Hematopoietic multipotent progenitor cell treated with erythropoietin and hydrocortisone succinate and interleukin-3 and kit ligand, for 17 days (in vitro differentiated cells): ENCODE results near the gene PROM1.

Source experiments
- DNase-seq: peaks from one replicate; pipeline ENCODE4 v3.0.0-alpha.2; 2015; ENCODE audit warnings: low spot score

The PROM1 gene

GRCh38 chr4:16083241-16084191 is at the start of gene PROM1:
Gene PROM1 (minus strand): TSS chr4:16084023. CDS start chr4:16075906, 8,117 bp downstream.
- DNase-seq = no peak

DNA sequence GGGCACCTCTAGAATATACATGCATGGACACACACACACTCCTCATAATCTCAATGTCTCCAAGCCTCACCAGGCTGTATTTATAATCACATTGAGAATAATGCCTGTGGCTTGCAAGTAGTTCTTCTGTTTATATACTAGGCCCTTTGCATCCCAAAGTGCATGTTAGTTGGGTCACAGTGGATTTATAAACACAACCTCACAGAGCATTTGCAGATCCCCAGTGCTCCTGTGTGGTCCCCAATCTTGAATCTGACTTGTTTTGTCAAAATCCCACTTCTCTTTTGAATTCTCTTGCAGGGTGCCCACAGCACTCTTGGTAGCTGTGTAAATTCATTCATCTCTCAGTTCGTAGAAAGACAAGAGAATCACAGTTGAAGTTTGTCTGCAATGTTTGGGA is 49.6 kb upstream of the PROM1 start:
- no peak for DNase-seq

DNA sequence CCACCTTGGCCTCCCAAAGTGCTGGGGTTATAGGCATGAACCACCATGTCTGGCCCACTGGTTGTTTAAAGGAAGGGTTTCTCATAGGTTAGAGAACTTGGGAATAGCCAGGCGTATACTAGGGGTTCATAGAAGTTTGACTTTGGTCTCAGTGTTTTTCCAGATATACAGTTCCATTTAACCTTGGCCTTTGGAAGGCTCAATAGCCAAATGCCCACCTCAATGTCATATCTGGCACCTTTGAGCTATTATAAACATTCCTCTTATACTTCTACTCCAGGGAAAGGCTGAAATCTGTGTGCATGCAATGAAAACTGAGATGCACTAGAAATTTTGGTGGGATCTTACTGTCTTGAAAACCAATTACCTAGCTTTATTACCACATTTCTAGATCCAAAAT is 47.5 kb upstream of the PROM1 start:
- DNase-seq = no peak

- DNase-seq = no peak
Measured at GRCh38 chr4:16129336-16129735, 45.5 kb upstream of the PROM1 start.

DNA sequence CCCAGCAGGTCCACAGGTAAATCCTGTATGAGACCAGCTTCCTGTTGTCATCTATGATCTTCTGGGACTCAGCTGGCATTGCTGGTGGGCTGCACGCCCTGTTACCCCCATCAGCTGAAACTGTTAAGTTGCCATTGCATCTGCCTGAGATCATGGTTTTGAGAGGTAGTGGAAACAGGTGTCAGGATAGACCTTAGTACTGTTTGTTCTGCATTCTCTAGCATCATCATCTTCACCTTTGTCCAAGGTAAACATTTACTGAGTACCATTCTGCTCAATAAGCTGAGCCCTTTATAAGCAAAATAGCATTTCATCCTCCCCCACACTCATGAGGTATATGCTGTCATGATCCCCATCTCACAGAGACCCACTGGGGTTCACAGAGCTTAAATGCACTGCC is 42.9 kb upstream of the PROM1 start:
- DNase-seq = no peak

DNA sequence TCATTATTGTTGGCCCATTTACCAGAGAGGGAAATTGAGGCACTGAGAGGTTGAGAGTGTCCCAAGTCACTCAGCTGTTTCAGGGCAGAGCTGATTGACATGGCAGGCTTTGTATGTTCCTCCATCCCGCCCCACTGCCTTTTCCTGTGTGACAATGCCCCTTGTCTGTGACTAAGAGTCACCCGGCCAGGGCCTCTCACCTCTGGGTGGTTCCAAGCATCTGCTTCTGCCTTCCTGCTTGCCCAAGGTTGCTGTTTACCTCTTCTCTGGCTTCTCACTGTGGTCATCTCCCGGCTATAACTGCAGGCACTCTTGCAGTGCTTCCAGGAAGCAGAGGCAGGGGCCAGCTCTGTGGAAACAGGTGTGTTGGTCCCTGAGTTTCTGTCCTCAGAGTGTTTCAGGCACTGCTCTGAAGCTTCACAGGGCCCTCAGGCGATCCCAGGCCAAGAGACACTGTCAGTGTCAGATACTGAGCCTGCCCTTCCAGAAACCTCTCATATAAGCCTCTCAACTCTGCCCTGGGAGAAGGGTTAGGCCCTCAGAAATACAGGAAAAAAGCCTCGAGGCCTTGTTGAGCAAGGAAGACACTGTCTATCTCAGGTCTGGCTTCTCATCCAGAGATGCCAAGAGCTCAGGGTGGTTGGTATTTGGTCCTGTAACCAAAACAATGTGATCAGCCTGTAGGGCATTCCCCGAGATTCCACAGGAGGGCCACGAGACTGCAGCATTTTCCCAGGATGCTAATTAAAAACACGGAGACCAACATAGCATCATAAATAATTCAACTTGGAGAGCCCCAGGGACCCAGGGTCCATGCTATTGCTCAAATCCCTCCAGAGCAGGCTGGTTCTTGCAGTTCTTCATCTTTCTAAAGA is 42.0 kb upstream of the PROM1 start:
- DNase-seq = no peak

- no peak for DNase-seq
Measured at GRCh38 chr4:16124232-16124631, 40.4 kb upstream of the PROM1 start.

DNA sequence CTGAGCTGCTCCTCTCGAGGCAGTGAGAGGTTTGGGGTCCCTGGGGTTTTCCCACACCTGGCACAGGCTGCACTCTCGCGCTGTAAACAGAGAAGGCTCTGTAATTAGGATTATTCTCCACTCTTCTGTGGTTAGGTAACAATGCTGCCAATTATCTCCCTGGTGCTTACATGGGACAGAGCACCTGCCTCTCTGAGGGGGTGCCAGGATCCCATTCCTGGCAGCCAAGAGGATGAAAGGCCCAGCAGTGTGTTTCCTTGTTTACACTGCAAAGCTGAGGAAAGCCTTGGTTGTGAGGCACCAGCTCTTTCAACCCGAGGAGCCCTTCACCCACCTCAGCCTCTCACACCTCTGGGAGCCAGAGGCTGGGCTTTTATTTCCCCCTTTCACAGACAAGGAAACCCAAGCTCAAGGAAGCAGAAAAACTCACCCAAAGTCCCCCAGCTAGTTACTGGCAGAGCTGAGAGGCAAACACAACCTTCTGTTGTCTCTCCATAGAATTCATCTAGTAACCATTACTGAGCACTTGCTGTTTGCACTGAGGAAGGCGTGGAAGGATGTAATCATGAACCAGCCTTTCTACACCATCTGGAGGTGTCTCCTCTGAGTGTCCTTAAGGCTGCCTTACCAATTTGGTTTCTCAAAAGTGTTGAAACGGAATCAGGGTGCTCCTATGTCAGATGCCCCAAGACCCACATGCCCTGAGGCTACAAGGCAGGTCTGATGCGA is 39.7 kb upstream of the PROM1 start:
- no peak for DNase-seq

DNA sequence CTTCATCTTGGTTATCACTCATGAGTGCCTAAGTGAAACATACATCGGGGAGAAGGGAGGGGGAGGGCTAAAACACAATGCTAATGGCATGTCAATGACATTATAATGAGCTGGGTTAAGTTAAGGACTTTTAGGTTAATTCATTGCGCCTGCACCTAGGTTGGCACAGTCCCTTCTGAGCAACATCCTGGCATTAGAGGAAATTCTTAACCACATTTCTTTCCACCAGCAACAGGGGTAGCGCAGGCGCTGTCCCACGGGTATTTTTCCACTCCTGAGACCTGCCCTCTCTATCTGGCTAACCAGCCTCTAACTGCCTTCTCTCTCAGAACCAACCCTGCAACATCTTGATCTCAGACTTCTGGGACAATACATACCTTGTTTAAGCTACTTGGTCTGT is 39.0 kb upstream of the PROM1 start:
- DNase-seq = no peak

DNA sequence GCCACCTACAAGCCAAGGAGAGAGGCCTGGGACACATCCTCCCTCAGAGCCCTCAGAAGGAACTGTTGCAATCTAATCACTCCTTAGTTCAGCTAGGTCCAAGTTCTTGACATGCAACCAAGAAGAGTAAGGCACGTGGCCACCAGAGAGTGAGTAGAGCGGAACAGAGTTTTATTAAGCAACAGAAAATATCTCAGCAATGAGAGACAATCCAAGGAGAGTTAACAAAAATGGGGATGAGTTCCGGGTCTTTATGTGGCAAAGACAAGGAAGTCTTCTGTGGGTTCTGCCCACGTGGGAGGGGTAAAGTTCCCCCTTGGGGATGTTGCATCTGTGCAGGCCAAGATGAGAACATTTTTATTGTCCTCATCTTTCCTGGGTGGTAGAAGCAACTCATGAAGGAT is 38.5 kb upstream of the PROM1 start:
- no peak for DNase-seq

- DNase-seq = no peak
Measured at GRCh38 chr4:16120720-16121119, 36.9 kb upstream of the PROM1 start.

GRCh38 chr4:16119981-16120380 is 36.2 kb upstream of the PROM1 start:
- DNase-seq = no peak

DNA sequence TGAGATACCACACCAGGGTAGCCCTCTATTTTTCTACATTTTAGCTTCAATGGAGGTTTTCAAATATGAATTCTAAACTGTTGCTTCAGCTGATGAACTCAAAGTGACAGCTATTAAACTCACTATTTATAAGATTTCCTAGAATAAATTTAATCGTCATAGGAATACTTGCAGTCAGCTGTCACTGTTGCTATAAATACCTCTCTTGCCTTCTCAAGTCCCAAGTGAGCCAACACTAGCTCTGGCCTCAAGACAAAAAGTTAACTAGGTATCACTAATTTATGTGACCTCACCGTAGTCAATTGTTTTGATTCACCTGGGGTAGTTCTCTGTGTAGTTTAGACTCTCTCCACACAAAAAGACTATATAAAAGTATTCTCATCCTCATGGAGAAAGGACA is 34.3 kb upstream of the PROM1 start:
- DNase-seq = no peak

DNA sequence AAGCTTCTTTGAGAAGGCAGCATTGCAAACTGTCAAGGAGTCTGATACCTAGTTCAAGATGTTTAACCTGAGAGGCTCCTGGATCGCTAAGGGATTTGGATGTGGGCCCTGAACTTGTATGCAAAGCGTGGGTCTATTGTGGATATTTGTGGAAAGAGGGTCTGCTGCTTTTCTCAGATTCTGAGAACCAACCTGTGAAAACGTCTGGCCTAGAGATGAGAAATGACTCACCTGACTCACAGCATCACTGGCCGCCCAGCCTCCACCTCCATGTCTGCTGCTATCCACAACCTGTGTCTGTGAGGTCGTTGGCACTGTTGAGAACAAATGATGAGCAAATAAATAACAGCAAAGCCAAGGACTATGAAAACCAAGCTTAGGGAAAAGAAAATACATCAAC is 33.3 kb upstream of the PROM1 start:
- no peak for DNase-seq

DNA sequence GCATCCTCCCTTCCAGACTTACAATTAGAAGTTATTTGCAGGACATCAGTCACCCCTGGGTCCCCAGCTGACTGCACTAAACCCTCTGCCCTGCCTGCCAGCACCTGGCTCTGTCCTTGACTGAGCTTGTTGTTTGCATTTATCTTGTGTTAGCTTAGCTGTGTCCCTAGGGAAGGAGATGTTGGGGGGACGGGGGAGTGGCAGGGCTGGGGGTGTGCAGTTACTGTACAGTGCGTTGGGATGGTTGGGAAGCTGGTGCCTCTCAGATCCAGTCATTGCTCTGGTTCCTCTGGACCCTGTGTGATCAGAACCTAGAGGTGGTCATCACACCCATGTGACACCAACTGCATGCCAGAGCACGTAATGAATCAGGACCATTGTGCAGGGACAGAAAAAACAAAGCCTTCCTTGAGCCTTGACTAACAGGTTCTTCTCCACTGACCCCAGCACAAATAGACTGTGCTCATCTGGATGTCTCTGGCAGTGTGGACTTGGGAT is 32.7 kb upstream of the PROM1 start:
- DNase-seq = no peak

DNA sequence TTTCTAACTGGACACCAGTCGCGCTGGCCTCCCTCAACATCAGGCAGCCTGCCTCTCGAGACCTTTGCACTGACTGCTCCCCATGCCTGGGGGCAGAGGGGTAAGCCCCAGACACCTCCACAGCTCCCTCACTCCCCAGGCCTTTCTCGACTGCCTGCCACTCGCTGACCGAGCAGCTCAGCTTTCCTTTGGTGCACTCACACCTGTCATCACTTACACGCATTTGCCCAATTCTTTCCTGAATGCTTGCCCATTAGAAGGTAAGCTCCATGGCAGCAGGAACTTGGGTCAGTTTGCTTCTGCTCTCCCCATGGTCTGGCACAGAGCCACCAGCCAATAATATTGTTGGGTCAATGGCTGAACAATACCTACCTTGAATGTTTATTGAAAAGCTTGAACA is 32.2 kb upstream of the PROM1 start:
- DNase-seq = no peak

DNA sequence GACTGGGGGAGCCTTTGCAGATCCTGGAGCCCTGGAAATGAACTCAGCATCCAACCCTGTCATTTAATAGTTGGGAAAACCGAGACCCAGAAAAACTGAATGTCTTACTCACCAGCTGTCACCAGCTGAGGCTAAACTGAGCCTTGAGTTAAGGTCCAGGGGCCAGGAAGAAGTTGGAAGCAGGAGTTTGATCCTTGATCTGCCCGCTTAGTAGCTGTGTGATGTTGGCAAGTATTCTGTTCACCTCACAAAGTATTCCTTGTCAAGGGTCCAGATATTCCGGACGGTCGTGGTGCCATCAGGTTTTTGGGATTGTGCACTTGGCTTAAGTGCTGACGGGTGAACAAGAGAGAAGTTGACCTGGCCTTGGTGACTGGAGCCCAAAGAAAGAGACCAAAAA is 30.7 kb upstream of the PROM1 start:
- DNase-seq = no peak

- no peak for DNase-seq
Measured at GRCh38 chr4:16113741-16114140, 29.9 kb upstream of the PROM1 start.

GRCh38 chr4:16111533-16111932 is 27.7 kb upstream of the PROM1 start:
- no peak for DNase-seq

DNA sequence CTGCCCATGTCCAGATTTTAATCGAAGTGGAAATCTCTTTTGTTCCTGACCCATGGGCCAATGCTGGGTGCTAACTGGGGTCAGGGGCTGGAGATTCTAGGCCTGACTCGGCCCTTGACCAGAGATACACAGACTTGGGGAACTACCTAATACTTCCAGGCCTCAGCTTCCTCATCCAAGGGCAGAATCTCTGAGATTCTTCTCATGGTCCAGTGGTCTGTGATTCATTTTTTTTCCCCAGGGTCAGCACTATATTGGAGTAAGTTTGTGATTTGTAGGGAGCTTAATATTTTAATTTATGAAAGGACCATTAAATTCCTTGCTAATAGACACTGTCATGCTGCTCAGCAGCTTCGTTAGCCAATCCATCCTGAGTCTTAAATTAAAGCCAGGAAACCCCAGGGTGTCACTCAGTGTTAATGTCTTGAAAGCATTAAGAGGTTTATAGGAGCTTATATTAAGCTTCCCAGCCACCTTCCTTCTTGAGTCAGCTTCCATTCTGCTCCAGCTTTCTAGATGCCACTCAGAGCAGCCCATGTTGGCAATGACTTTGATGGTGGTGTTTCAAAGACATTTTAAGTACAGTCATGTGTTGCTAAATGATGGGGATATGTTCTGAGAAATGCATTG is 27.0 kb upstream of the PROM1 start:
- no peak for DNase-seq

DNA sequence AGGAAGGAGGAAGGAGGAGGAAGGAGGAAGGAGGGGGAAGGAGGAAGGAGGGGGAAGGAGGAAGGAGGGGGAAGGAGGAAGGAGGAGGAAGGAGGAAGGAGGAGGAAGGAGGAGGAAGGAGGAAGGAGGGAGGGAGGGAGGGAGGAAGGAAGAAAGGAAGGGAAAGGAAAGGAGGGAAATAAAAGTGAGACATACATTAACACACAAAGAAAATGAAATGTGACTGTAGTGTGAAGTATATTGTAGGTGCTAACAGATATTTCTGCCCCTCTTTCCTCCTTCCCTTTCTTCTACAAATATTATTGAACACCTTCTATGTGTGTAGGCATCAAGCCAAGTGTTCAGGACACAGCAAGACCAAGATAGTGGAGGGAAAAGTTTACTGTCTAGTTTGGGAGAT is 26.4 kb upstream of the PROM1 start:
- DNase-seq = no peak

GRCh38 chr4:16109256-16109655 is 25.4 kb upstream of the PROM1 start:
- no peak for DNase-seq
